Naive B cell (primary cell): ENCODE data around the gene CAP1. TPM values are rescaled to one million over a fixed set of nuclear protein-coding genes. Genes with fewer than 3 reads are reported as not detected.
"Not testable (repeated sequence)": the region's sequence is repeated elsewhere in the genome, so short reads cannot be mapped to it uniquely, and the experiment has no call there.

ENCODE experiments used
- ATAC-seq, 2 donors: fragments of 150-1000 bp; cut with Tn5 transposase; 2 replicates each; pipeline ENCODE4 v1.10.0; 2021; ENCODE audit warnings: low read depth in 2 of 2, mild to moderate bottlenecking in 2 of 2, moderate library complexity in 2 of 2
- DNase-seq: peaks from one replicate; pipeline ENCODE4 v3.0.0; 2022
- H3K27ac Mint-ChIP-seq, 6 donors: one replicate each; pipeline ENCODE4 v1.8.0; 2020 to 2022; ENCODE audit warnings: mild to moderate bottlenecking in 6 of 6, mixed read lengths in 6 of 6, moderate library complexity in 5 of 6, inconsistent platforms in 2 of 6
- H3K27me3 Mint-ChIP-seq, 3 donors: one replicate each; pipeline ENCODE4 v1.8.0; 2021 to 2022; ENCODE audit warnings: mixed read lengths in 3 of 3, mild to moderate bottlenecking in 1 of 3
- H3K36me3 Mint-ChIP-seq, 2 donors: one replicate each; pipeline ENCODE4 v1.8.0; 2020 to 2022; ENCODE audit warnings: mixed read lengths in 2 of 2, inconsistent platforms in 1 of 2, mild to moderate bottlenecking in 1 of 2
- H3K4me1 Mint-ChIP-seq, 3 donors: one replicate each; pipeline ENCODE4 v1.8.0; 2020 to 2022; ENCODE audit warnings: mixed read lengths in 3 of 3, inconsistent platforms in 1 of 3, mild to moderate bottlenecking in 1 of 3, moderate library complexity in 1 of 3
- H3K4me3 Mint-ChIP-seq, 8 donors: one replicate each; pipeline ENCODE4 v1.8.0; 2020 to 2022; ENCODE audit warnings: mild to moderate bottlenecking in 8 of 8, mixed read lengths in 8 of 8, moderate library complexity in 8 of 8, inconsistent platforms in 2 of 8
- H3K9me3 Mint-ChIP-seq, 7 donors: one replicate each; pipeline ENCODE4 v1.8.0; 2020 to 2022; ENCODE audit warnings: mixed read lengths in 7 of 7, mild to moderate bottlenecking in 5 of 7, inconsistent platforms in 2 of 7, moderate library complexity in 1 of 7
- polyA plus RNA-seq, 6 donors: library from polyadenylated mRNA; unstranded; fragments of 300-500 nt; fragmentation: Illumina TruSeq; gene quantifications; one replicate each; pipeline ENCODE4 v1.2.3, GENCODE V29; 2021; ENCODE audit warnings: low read depth in 6 of 6

CAP1 gene
- polyA plus RNA-seq, 6 donors from 2014 or later, result 550 to 750 (median 592) TPM

DNA sequence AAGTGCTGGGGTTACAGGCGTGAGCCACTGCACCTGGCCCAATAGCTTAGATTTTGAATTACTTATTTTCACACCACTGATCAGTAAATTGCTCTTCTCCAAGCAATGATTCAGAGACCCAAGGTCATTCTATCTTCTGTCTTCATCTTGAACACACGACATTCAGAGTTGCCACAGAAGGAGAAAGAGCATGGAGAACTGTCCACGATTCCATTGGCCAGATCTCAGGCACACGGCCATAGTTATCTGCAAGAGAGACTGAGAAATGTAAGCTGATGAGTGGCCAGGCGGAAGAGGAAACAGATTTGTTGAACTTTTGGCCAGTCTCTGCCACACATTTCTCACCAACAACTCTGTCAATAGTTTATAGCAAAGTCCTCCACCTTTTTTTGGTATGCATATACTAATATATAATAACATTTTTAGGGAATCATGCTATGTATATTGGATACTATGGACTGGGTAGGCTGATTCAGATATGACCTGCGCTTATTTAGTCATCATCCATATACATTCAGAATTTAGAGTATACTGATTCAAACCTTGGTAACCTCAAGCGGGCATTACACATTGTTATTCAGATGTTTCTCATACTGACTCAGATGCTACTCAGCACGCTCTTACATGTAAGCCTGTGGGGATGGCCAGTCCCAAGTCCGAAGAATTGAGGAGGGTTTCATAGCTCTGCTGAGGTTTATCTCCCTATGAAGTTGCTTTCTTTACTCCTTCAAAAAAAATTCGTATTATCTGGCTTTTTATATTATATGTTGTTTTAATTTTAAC lies 25.5 kb upstream of the CAP1 start:
- peak overlapping the region in 5 of 6 donors; percentile 7 to 83 (median 52) for H3K27ac Mint-ChIP-seq
- ATAC-seq, result no peak
- peaks cover 0 to 3% (median 0%) of the 10 kb centered on the region in 7 donors for H3K9me3 Mint-ChIP-seq
- no peak for DNase-seq
- peaks cover 5 to 21% (median 14%) of the 10 kb centered on the region in 3 donors for H3K4me1 Mint-ChIP-seq
- H3K36me3 Mint-ChIP-seq, result no peaks in the 10 kb centered on the region
- H3K4me3 Mint-ChIP-seq, result no peak overlapping the region
- no peaks in the 10 kb centered on the region for H3K27me3 Mint-ChIP-seq

DNA sequence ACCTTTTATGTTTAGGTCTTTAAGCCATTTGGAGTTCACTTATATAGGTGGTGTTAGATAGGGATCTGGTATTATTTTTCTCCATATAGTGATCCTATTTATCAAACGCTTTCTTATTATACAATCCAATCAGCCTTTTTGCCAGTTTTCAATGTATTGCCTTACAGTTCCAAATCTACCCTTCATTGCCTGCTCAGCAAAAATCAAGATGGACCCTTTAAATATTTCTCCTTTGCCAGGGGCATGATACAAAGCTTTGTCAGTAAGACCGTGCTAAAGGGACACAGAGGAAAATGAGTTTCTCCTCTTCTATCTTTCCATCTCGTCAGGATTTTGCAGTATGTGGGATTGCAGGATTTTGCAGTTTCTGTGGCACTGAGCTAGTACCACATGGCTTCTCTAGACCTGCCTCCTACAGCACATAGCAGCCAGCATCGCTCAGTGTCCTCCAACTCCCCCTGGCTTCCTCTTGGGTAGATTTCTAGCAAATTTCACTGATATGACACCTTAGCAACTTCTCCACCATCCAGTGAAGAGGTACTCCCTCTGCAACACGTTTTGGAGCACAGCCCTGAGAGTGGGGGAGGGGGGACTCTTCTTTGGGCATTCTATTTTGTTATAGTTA lies 22.5 kb upstream of the CAP1 start:
- no peak overlapping the region for H3K27ac Mint-ChIP-seq
- H3K4me1 Mint-ChIP-seq, result peaks cover 9 to 23% (median 20%) of the 10 kb centered on the region in 3 donors
- no peaks in the 10 kb centered on the region for H3K36me3 Mint-ChIP-seq
- DNase-seq (no peak), ATAC-seq (no peak)
- H3K9me3 Mint-ChIP-seq, result peaks cover 0 to 3% (median 0%) of the 10 kb centered on the region in 7 donors
- no peak overlapping the region for H3K4me3 Mint-ChIP-seq
- no peaks in the 10 kb centered on the region for H3K27me3 Mint-ChIP-seq

DNA sequence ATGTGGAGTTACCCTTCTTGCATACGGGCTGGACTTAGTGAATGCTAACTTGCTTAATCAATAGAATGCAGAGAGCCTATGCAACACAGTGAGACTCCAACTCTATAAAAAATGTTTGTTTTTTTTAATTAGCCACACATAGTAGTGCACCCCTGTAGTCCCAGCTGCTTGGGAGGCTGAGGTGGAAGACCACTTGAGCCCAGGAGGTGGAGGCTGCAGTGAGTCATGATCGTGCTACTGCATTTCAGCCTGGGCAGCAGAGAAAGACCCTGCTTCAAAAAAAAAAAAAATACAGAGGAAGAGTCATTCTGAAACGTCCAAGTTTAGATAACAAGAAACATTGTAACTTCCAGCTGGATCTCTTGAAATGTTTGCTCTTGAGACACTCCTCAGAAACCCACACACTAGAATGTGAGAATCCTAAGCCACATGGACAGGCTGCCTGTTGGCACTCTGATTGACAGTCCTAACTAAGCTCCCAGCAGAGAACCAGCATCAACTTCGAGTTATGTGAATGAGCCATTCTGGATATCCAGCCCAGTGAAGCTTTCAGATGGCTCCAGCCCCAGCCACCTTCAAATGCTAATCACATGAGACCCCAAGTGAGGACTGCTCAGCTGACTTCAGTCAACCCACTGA lies 20.0 kb upstream of the CAP1 start:
- Mint-ChIP-seq H3K27me3 (no peaks in the 10 kb centered on the region), H3K27ac (peak overlapping the region in 1 of 6 donors; percentile 52), H3K9me3 (no peaks in the 10 kb centered on the region), H3K4me1 (peaks cover 15 to 23% (median 20%) of the 10 kb centered on the region in 3 donors), H3K36me3 (no peaks in the 10 kb centered on the region), H3K4me3 (no peak overlapping the region)
- no peak for ATAC-seq
- DNase-seq, result no peak

DNA sequence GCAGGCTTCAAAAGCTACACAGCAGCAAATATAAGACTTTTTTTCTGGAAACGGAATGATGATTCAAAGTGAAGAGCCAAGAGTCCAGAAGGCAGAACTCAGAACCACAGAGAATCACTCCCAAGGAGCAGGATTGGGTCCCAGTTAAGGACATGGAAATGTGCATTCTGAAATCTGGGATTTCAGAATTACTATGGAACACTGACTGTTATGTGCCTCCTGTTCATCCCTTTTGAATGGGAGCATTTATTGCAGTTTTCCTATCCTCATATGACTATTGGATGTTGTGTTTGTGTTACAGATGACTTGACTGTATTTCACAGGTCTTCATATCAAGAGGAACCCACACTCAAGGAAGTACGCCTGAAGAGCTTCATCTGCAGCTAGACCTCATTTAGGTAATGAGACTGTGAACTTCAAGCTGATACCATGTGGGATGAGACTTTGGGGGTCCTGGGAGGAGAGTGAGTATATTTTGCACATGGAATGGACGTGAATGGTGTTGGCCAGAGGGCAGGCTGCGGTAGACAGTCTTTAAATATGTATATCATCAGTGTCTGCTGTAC lies 17.1 kb upstream of the CAP1 start:
- Mint-ChIP-seq H3K27ac (peak overlapping the region in 5 of 6 donors; percentile 32 to 95 (median 49)), H3K36me3 (no peaks in the 10 kb centered on the region), H3K4me3 (peak overlapping the region in 7 of 8 donors; percentile 39 to 79 (median 63)), H3K27me3 (no peaks in the 10 kb centered on the region), H3K9me3 (peaks cover 0 to 7% (median 2%) of the 10 kb centered on the region in 7 donors), H3K4me1 (peaks cover 15 to 28% (median 20%) of the 10 kb centered on the region in 3 donors)
- ATAC-seq, result peak; percentile 73 to 75
- DNase-seq, result no peak

DNA sequence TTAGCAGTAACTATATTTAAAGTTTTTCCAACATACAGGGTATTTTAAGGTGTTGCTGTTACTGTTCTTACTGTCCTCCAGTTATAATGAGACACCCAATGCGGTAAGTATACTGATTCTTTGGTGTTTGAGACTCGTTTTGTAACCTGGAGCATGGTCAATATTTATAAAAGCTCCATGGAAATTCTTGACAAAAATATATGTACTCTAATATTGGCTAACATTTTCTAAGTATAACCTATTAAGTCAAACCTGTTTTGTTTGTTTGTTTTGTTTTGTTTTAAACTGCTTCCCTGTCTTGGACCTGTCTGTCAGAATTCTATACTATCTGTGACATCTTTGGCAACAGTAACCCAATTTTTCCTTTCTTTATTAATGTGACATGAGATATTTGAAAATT lies 15.9 kb upstream of the CAP1 start:
- DNase-seq, result no peak
- no peaks in the 10 kb centered on the region for H3K36me3 Mint-ChIP-seq
- no peak for ATAC-seq
- peak overlapping the region in 3 of 8 donors; percentile 18 to 55 (median 24) for H3K4me3 Mint-ChIP-seq
- peaks cover 0 to 7% (median 2%) of the 10 kb centered on the region in 7 donors for H3K9me3 Mint-ChIP-seq
- peak overlapping the region in 1 of 6 donors; percentile 40 for H3K27ac Mint-ChIP-seq
- H3K27me3 Mint-ChIP-seq, result no peaks in the 10 kb centered on the region
- H3K4me1 Mint-ChIP-seq, result peaks cover 18 to 38% (median 24%) of the 10 kb centered on the region in 3 donors

DNA sequence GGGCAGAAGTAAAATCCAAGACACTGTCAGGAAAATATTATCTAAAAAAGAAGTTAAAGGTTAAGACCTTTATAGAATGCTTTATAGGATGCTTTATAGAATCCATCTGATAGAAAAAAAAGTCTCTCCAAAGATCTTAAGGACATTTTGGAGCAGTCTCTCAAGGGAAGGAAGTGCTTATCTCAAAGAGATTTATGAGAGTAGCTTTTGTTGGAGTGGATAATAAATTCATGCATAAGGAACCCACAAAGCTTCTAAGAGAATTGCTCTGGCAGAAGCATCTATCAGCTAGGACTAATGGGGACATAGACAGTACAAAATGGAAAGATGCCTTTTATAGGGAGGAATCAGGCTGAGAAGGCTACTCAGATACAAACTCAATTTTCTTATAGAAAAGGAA lies 12.9 kb upstream of the CAP1 start:
- Mint-ChIP-seq H3K4me1 (peaks cover 27 to 47% (median 40%) of the 10 kb centered on the region in 3 donors), H3K36me3 (no peaks in the 10 kb centered on the region), H3K4me3 (no peak overlapping the region), H3K27me3 (no peaks in the 10 kb centered on the region), H3K27ac (peak overlapping the region in 1 of 6 donors; percentile 45), H3K9me3 (peaks cover 0 to 7% (median 2%) of the 10 kb centered on the region in 7 donors)
- no peak for DNase-seq
- no peak for ATAC-seq

DNA sequence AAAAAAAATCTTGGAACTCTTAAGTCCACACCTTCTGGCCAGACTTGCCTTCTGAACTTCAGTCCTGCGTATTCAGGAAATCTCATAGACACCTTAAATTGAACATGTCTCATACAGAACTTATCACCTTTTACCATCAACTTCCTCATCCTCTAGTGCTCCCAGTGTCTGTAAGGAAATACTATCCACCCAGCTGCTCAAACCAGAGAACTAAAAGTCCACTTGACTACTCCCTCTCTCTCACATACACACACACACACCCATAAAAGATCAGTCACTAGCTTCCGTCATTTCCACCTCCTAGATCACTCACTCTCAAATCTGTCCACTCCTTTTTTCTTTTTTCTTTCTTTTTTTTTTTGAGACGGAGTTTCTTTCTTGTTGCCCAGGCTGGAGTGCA lies 10.9 kb upstream of the CAP1 start:
- no peaks in the 10 kb centered on the region for H3K27me3 Mint-ChIP-seq
- H3K27ac Mint-ChIP-seq, result peak overlapping the region in 4 of 6 donors; percentile 1 to 17 (median 10)
- no peak overlapping the region for H3K4me3 Mint-ChIP-seq

DNA sequence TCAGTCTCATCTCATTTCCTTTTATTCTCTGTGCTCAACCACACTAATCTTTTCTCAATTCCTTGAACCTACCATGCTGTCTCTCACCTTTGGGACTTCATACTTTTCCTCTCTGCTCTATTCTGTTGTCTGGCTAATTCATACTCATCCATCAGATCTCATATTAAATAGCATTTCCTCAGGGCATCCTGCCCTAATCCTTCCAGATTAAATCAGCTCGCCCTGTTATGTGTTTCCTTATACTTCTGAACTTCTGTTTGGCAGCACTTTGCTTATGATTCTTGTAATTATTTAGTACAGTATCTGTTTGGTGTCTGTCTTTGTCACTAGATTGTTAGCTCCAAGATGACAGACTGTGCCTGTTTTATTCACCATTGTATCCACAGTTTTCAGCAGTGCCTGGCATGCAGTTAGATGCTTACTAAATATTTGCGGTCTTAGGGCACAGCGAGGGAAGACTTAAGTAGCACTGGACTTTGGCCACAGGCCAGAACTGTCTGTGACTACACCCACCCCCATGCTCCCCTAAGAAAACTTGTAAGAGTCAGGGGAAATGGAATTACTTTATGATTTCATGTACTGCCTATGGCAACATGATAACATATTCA lies 9.9 kb upstream of the CAP1 start:
- Mint-ChIP-seq H3K4me1 (peaks cover 27 to 45% (median 41%) of the 10 kb centered on the region in 3 donors), H3K4me3 (no peak overlapping the region), H3K27me3 (no peaks in the 10 kb centered on the region), H3K36me3 (no peaks in the 10 kb centered on the region), H3K27ac (peak overlapping the region in 3 of 6 donors; percentile 6 to 71 (median 32)), H3K9me3 (peaks cover 0 to 7% (median 2%) of the 10 kb centered on the region in 7 donors)
- DNase-seq (no peak), ATAC-seq (no peak)

More for the DNA sequence above, 10.9 kb upstream of the CAP1 start:
- H3K4me1 Mint-ChIP-seq, result peaks cover 27 to 39% (median 38%) of the 10 kb centered on the region in 3 donors
- no peaks in the 10 kb centered on the region for H3K36me3 Mint-ChIP-seq
- DNase-seq (no peak), ATAC-seq (peak in 1 of 2 donors; percentile 25)
- peaks cover 0 to 7% (median 2%) of the 10 kb centered on the region in 7 donors for H3K9me3 Mint-ChIP-seq

DNA sequence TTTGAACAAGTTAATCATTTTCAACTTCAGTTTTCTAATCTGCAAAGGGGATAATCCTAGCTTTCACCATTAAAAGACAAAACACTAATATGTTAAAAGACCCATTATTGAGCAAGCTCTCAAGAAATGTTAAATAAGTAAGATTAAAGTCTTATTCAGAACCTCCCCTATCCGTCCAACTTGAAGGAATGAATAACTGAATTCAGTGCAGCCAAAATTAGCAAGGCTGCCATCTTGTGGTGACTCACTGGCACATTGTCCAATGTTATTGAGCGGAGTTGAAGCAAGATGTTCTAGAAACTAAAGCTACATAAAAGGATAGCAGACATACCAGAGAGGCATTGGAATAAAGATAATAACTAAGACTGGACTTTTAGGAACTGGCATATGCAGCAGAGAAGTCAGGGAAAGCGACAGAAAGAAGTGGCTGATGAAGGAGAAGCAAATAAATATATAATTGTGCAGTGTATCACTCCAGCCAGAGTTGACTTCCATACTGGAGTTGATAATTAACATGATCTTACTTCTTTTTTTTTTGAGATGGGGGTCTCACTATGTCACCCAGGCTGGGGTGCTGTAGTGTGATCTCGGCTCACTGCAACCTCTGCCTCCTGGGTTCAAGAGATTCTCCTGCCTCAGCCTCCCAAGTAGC lies 8.2 kb upstream of the CAP1 start:
- no peaks in the 10 kb centered on the region for H3K27me3 Mint-ChIP-seq
- H3K27ac Mint-ChIP-seq, result peak overlapping the region in 1 of 6 donors; percentile 44
- H3K9me3 Mint-ChIP-seq, result no peaks in the 10 kb centered on the region
- H3K4me1 Mint-ChIP-seq, result peaks cover 27 to 57% (median 41%) of the 10 kb centered on the region in 3 donors
- no peaks in the 10 kb centered on the region for H3K36me3 Mint-ChIP-seq
- DNase-seq, result peak; percentile 36
- peak overlapping the region in 3 of 8 donors; percentile 0 to 39 (median 5) for H3K4me3 Mint-ChIP-seq
- ATAC-seq, result peak; percentile 76 to 77

DNA sequence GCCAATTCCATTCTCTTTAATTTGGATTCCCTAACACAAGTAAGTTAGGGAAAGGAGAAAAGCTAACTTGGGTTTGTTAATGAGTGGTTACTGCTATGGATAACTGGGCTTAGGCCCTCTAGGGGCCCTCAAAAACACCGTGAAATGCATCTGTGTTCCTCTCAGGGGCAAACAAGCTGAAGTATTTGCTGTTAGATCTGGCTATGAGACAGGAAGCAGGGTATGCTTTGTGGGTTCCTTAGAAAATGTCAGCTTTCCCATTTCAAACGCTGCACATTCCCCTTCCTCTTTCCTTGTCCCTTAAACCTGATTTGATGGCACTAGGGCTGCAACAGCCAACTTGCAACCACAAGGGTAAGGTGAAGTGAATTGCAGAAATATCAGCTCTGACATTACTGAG lies 5.7 kb upstream of the CAP1 start:
- H3K4me1 Mint-ChIP-seq, result peaks cover 42 to 75% (median 46%) of the 10 kb centered on the region in 3 donors
- peak overlapping the region; percentile 12 to 89 (median 76) for H3K27ac Mint-ChIP-seq
- H3K36me3 Mint-ChIP-seq, result no peaks in the 10 kb centered on the region
- no peaks in the 10 kb centered on the region for H3K9me3 Mint-ChIP-seq
- no peaks in the 10 kb centered on the region for H3K27me3 Mint-ChIP-seq
- peak overlapping the region; percentile 1 to 67 (median 25) for H3K4me3 Mint-ChIP-seq
- no peak for DNase-seq
- ATAC-seq, result no peak

DNA sequence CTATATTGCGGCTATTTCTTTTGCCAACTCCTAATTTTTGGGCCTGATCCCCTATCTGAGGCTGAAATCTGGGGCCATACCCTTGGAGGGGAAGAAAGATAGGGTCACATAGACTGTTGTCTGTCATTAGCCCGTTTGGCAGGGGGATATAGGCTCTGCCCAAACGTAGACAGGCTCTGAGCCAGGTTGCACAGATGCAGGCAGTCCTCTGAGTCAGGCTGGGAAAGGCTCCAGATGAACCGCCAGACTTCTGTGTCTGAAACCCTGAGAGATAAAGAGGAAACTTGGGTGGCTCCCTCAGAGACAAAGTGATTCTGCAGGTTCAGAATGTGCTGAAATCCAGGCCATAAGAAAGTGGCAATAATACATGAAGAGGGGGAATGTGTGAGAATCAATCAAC lies 4.0 kb upstream of the CAP1 start:
- no peak for DNase-seq
- H3K27ac Mint-ChIP-seq, result peak overlapping the region in 3 of 6 donors; percentile 55 to 86 (median 75)
- H3K27me3 Mint-ChIP-seq, result no peaks in the 10 kb centered on the region
- no peak for ATAC-seq
- H3K4me1 Mint-ChIP-seq, result peaks cover 44 to 70% (median 59%) of the 10 kb centered on the region in 3 donors
- H3K9me3 Mint-ChIP-seq, result no peaks in the 10 kb centered on the region
- H3K36me3 Mint-ChIP-seq, result peaks cover 0 to 12% of the 10 kb centered on the region in 2 donors
- no peak overlapping the region for H3K4me3 Mint-ChIP-seq

DNA sequence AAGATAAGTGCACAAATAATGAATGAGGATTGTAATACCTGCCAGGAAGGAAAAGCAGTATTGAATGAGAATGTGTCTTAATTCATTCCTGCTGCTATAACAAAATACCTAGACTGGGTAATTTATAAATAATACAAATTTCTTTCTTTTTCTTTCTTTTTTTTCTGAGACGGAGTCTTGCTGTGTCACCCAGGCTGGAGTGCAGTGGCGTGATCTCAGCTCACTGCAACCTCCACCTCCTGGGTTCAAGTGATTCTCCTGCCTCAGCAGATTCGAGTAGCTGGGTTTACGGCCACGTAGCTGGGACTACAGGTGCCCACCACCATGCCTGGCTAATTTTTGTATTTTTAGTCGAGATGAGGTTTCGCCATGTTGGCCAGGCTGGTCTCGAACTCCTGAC lies 3.3 kb upstream of the CAP1 start:
- not testable (repeated sequence) for H3K9me3 Mint-ChIP-seq, ATAC-seq, DNase-seq, H3K27me3 Mint-ChIP-seq
- Mint-ChIP-seq H3K27ac (peak overlapping the region in 3 of 6 donors; percentile 89 to 98 (median 89)), H3K36me3 (peaks cover 0 to 19% of the 10 kb centered on the region in 2 donors), H3K4me3 (peak overlapping the region in 1 of 8 donors; percentile 15), H3K4me1 (peaks cover 49 to 74% (median 64%) of the 10 kb centered on the region in 3 donors)
